Endothelial cell of umbilical vein (primary cell): ENCODE data around the gene ZKSCAN2. TPM values are rescaled to one million over a fixed set of nuclear protein-coding genes. Genes with fewer than 3 reads are reported as not detected.

Experiments
- BruUV-seq: library from RNA; stranded (reverse); fragments of 400-500 nt; replicated peaks from 2 replicates; lab custom pipeline; 2021; lab: Mats Ljungman, UMichigan
- CTCF ChIA-PET: fragments of 300-600, 350-600 bp; sonication (Branson Sonifier 250); formaldehyde crosslinking; loops from one replicate; lab custom pipeline; 2021; ENCODE audit warnings: antibody characterized with exemption, inconsistent platforms; lab: Charles Lee
- POLR2A ChIA-PET: fragments of 300-600, 350-600 bp; sonication (Branson Sonifier 250); formaldehyde crosslinking; loops from one replicate; lab custom pipeline; 2021; ENCODE audit warnings: antibody characterized with exemption, inconsistent platforms; lab: Charles Lee
- DNase-seq: peaks from one replicate; pipeline ENCODE4 v3.0.0-alpha.2; 2011; ENCODE audit warnings: low read depth, low spot score
- FAIRE-seq: peaks from 2 replicates; lab custom pipeline; 2011; peaks lifted over from hg19 to GRCh38; lab: Jason Lieb, UNC
- H2AFZ ChIP-seq: 2 replicates; pipeline ENCODE4 v1.6.0; 2012; ENCODE audit warnings: low read depth, low read length, control low read depth, inconsistent platforms
- H3K27ac ChIP-seq: 2 replicates; pipeline ENCODE4 v1.5.1; 2011; ENCODE audit warnings: low read depth, mild to moderate bottlenecking, control low read depth, low read length, moderate library complexity; ENCODE audit not compliant: insufficient read depth
- H3K27me3 ChIP-seq, 2 experiments: 2 replicates each; pipeline versions ENCODE4 v1.6.0 to v1.6.1; 2011; ENCODE audit warnings: low read length in 2 of 2, mixed read lengths in 1 of 2; ENCODE audit not compliant: control insufficient read depth in 2 of 2, insufficient read depth in 2 of 2
- H3K36me3 ChIP-seq, 2 experiments: 2 replicates in 1 of 2; 3 replicates in 1 of 2; pipeline ENCODE4 v1.5.1; 2011; ENCODE audit warnings: low read length in 2 of 2, mild to moderate bottlenecking in 1 of 2, moderate library complexity in 1 of 2; ENCODE audit not compliant: control insufficient read depth in 2 of 2, insufficient read depth in 2 of 2; ENCODE audit errors: extremely low read depth in 1 of 2
- H3K4me1 ChIP-seq: 3 replicates; pipeline ENCODE4 v1.5.1; 2011; ENCODE audit warnings: mild to moderate bottlenecking, low read length; ENCODE audit not compliant: control insufficient read depth, insufficient read depth; ENCODE audit errors: extremely low read depth
- H3K4me2 ChIP-seq: 2 replicates; pipeline ENCODE4 v1.6.1; 2011; ENCODE audit warnings: low read length, control low read depth, mixed read lengths; ENCODE audit not compliant: insufficient read depth
- H3K4me3 ChIP-seq, 3 experiments: fragments of 200-600 bp in 1 of 3; sonication (generic), shearing (Covaris generic) in 1 of 3; replicated peaks in 1 of 3; 2 replicates each; pipeline ENCODE4 v1.5.1; 2011 to 2016; ENCODE audit warnings: control low read depth in 3 of 3, low read length in 3 of 3, mild to moderate bottlenecking in 2 of 3, inconsistent platforms in 1 of 3, low read depth in 1 of 3, moderate library complexity in 1 of 3; ENCODE audit not compliant: insufficient read depth in 1 of 3
- H3K79me2 ChIP-seq: 2 replicates; pipeline ENCODE4 v1.6.0; 2012; ENCODE audit warnings: low read length, inconsistent platforms; ENCODE audit not compliant: control insufficient read depth, insufficient read depth
- H3K9ac ChIP-seq: replicated peaks from 2 replicates; pipeline ENCODE3; 2011; ENCODE audit warnings: low read length, control low read depth; ENCODE audit not compliant: insufficient read depth; ENCODE audit errors: extremely low read depth
- H3K9me1 ChIP-seq: replicated peaks from 3 replicates; pipeline ENCODE4 v1.6.0; 2011; ENCODE audit warnings: mild to moderate bottlenecking, low read length; ENCODE audit not compliant: control insufficient read depth, insufficient read depth; ENCODE audit errors: extremely low read depth
- H3K9me3 ChIP-seq: replicated peaks from 2 replicates; pipeline ENCODE4 v1.5.1; 2012; ENCODE audit warnings: low read length, inconsistent platforms; ENCODE audit not compliant: control insufficient read depth, insufficient read depth
- H4K20me1 ChIP-seq: replicated peaks from 2 replicates; pipeline ENCODE3; 2011; ENCODE audit warnings: mild to moderate bottlenecking, low read length; ENCODE audit not compliant: control insufficient read depth, insufficient read depth; ENCODE audit errors: extremely low read depth
- EZH2 ChIP-seq: IDR thresholded peaks from 2 replicates; pipeline ENCODE4 v1.6.1; 2012; ENCODE audit warnings: borderline replicate concordance, low read depth, mild to moderate bottlenecking, moderate library complexity, low read length, inconsistent platforms; ENCODE audit not compliant: severe bottlenecking
- FOS ChIP-seq: IDR thresholded peaks from 2 replicates; pipeline ENCODE4 v1.6.1; 2011; ENCODE audit warnings: mild to moderate bottlenecking, low read length, moderate library complexity, borderline replicate concordance; ENCODE audit not compliant: insufficient read depth
- GATA2 ChIP-seq: IDR thresholded peaks from 2 replicates; pipeline ENCODE4 v1.7.0; 2011; ENCODE audit warnings: low read depth, mild to moderate bottlenecking, moderate library complexity, mixed read lengths, low read length; ENCODE audit not compliant: insufficient read length, insufficient read depth
- JUN ChIP-seq: IDR thresholded peaks from 2 replicates; pipeline ENCODE4 v1.6.1; 2011; ENCODE audit warnings: borderline replicate concordance, low read depth; ENCODE audit not compliant: insufficient read length, insufficient read depth
- MYC ChIP-seq: IDR thresholded peaks from one replicate; pipeline ENCODE4 v1.6.1; 2011; ENCODE audit warnings: mild to moderate bottlenecking, low read depth, low read length
- POLR2A ChIP-seq: IDR thresholded peaks from 2 replicates; pipeline ENCODE4 v1.6.1; 2012; ENCODE audit warnings: low read depth, mild to moderate bottlenecking, control low read depth, low read length
- POLR2AphosphoS5 ChIP-seq: IDR thresholded peaks from 2 replicates; pipeline ENCODE4 v1.6.1; 2012; ENCODE audit warnings: low read depth, mild to moderate bottlenecking, control low read depth, low read length, moderate library complexity; ENCODE audit not compliant: insufficient read depth
- dilution Hi-C: fragments of 300-500 bp; cut with MboI; formaldehyde crosslinking; loops from one replicate; pipeline ENCODE4 v1.15.0; 2019; ENCODE audit warnings: low sequenced_read_pairs; ENCODE audit not compliant: extremely low pct_ligation_motif_present
- intact Hi-C: fragments of 100-400 bp; cut with micrococcal nuclease; formaldehyde crosslinking; loops from one replicate; pipeline ENCODE4 v1.10.0; 2022
- polyA plus RNA-seq, 4 experiments: library from polyadenylated mRNA; depleted of rRNA in 3 of 4; stranded (reverse) in 3 of 4; unstranded in 1 of 4; fragments of >200 nt; gene quantifications; 2 replicates each; pipeline versions ENCODE4 v1.2.1 to v1.2.3, GENCODE V29; 2011 to 2012; ENCODE audit warnings: missing spikeins in 1 of 4
- total RNA-seq: library from RNA; stranded (reverse); gene quantifications from 2 replicates; pipeline ENCODE4 v1.2.3, GENCODE V29; 2021
- TF ChIP-seq, protein P1 (sequence below), 2 donors: IDR thresholded peaks; 1 replicate in 1 of 2; 2 replicates in 1 of 2; pipeline ENCODE4 v1.5.1; 2011; ENCODE audit warnings: low read length in 2 of 2, mild to moderate bottlenecking in 2 of 2, moderate library complexity in 2 of 2, control low read depth in 1 of 2, inconsistent platforms in 1 of 2, low read depth in 1 of 2; ENCODE audit not compliant: insufficient read depth in 1 of 2; ENCODE audit errors: extremely low read depth in 1 of 2
- TF ChIP-seq, protein P2 (sequence below): IDR thresholded peaks from 2 replicates; pipeline ENCODE4 v1.6.1; 2011; ENCODE audit not compliant: insufficient read depth, insufficient read length

The ZKSCAN2 gene
- total and polyA plus RNA-seq, 2 donors (not counting 3 experiments of a cell fraction or from before 2014, with no cell fraction given) = 1.4 to 4.7 TPM

DNA sequence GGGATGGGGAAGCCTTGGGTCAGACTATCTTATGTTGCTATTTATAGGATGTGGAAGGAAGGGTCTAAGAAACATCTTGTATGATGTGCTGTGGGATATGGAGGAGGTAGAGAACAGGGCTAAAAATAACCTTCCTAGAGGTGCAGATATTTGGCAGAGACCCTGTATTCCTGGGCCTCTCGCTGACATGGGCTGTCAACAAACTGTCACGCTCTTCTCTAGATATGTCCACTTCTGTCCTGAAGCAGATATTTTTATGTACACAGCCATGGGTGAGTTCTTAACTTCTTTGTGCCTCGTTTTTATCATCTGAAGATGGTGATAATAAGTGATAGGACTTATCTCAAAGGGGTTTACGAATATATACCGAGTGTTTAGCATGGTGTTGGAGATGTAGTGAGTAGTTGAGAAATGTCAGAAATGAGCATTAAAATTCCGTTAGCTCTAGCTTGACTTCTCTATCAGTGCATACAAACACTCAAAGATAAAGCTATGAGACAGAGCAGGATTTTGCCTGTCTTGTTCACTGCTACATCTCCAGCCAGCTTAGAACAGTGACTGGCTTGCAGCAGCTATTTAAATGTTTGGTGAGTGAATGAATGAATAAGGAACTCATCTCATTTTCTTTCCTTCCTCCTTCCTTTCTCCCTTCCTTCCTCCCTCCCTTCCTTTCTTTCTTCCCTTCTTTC is 43.8 kb downstream of the ZKSCAN2 start:
- no peaks in the 10 kb centered on the region for H3K9me1 ChIP-seq
- H4K20me1 ChIP-seq = no peaks in the 10 kb centered on the region
- no TSS peak for BruUV-seq
- no peak overlapping the region for H3K9ac ChIP-seq
- H3K4me3 ChIP-seq = no peak overlapping the region
- ChIA-PET POLR2A (no interaction called here), CTCF (interaction anchor here (1.0 to 2.5 kb wide), 2 partner anchors 11 to 12 kb away, joined by 3 to 11 read pairs; no protein-coding TSS in a partner anchor)
- H3K4me1 ChIP-seq = no peaks in the 10 kb centered on the region
- TF ChIP-seq, protein P1, sequence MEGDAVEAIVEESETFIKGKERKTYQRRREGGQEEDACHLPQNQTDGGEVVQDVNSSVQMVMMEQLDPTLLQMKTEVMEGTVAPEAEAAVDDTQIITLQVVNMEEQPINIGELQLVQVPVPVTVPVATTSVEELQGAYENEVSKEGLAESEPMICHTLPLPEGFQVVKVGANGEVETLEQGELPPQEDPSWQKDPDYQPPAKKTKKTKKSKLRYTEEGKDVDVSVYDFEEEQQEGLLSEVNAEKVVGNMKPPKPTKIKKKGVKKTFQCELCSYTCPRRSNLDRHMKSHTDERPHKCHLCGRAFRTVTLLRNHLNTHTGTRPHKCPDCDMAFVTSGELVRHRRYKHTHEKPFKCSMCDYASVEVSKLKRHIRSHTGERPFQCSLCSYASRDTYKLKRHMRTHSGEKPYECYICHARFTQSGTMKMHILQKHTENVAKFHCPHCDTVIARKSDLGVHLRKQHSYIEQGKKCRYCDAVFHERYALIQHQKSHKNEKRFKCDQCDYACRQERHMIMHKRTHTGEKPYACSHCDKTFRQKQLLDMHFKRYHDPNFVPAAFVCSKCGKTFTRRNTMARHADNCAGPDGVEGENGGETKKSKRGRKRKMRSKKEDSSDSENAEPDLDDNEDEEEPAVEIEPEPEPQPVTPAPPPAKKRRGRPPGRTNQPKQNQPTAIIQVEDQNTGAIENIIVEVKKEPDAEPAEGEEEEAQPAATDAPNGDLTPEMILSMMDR (IDR thresholded peaks at IDR 0.05; ENCODE audit: extremely low read depth in 1 of 2, insufficient read depth in 1 of 2, low read depth in 1 of 2, low read length in 2 of 2) = no peak
- TF ChIP-seq EZH2 (no peak), JUN (no peak), MYC (no peak), POLR2A (no peak), POLR2AphosphoS5 (no peak), GATA2 (no peak), FOS (no peak)
- TF ChIP-seq, protein P2, sequence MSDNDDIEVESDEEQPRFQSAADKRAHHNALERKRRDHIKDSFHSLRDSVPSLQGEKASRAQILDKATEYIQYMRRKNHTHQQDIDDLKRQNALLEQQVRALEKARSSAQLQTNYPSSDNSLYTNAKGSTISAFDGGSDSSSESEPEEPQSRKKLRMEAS = no peak
- intact Hi-C loops = loop anchor here (10.0 kb wide), 1 partner anchor 49 kb away; no protein-coding TSS in a partner anchor
- FAIRE-seq = no peak
- H3K4me2 ChIP-seq = no peak overlapping the region
- peaks cover 0 to 1% of the 10 kb centered on the region in 2 experiments for H3K27me3 ChIP-seq
- H3K36me3 ChIP-seq = no peaks in the 10 kb centered on the region
- no peaks in the 10 kb centered on the region for H3K9me3 ChIP-seq
- dilution Hi-C loops = no loop called here
- no peak for DNase-seq
- no peaks in the 10 kb centered on the region for H3K79me2 ChIP-seq
- H2AFZ ChIP-seq = no peak overlapping the region
- H3K27ac ChIP-seq = no peak overlapping the region
